PC-3 (cell line): ENCODE data around the gene FBN2. TPM values are rescaled to one million over a fixed set of nuclear protein-coding genes. Genes with fewer than 3 reads are reported as not detected.

Source experiments
- ATAC-seq: fragments of 200-7000 bp; cut with Tn5 transposase; 2 replicates; pipeline ENCODE4 v1.9.1; 2020; ENCODE audit warnings: mild to moderate bottlenecking, moderate library complexity
- BruUV-seq: library from RNA; stranded (reverse); fragments of 400-500 nt; replicated peaks from 2 replicates; lab custom pipeline; 2021; lab: Mats Ljungman, UMichigan
- CTCF ChIA-PET: fragments of 300-600 bp; sonication (Branson Sonifier 250); formaldehyde crosslinking; loops from one replicate; lab custom pipeline; 2022; ENCODE audit warnings: antibody characterized with exemption; lab: Charles Lee
- POLR2A ChIA-PET: fragments of 300-600 bp; sonication (Branson Sonifier 250); formaldehyde crosslinking; loops from one replicate; lab custom pipeline; 2022; ENCODE audit warnings: antibody characterized with exemption; ENCODE audit not compliant: unreplicated experiment; lab: Charles Lee
- DNase-seq: peaks from one replicate; pipeline ENCODE4 v3.0.0-alpha.2; 2015
- H2AFZ ChIP-seq: fragments of 300-600 bp; sonication (generic); 2 replicates; pipeline ENCODE4 v1.6.0; 2016; ENCODE audit warnings: antibody characterized with exemption, low read length
- H3F3A ChIP-seq: fragments of 300-600 bp; sonication (generic); one replicate; pipeline ENCODE4 v1.6.0; 2017; ENCODE audit warnings: antibody characterized with exemption, low read length, control low read depth, mild to moderate bottlenecking; ENCODE audit not compliant: unreplicated experiment
- H3K27ac ChIP-seq: fragments of 300-600 bp; sonication (generic); 2 replicates; pipeline ENCODE4 v1.5.1; 2016; ENCODE audit warnings: mild to moderate bottlenecking, low read length
- H3K27me3 ChIP-seq: fragments of 300-600 bp; sonication (generic); 2 replicates; pipeline ENCODE4 v1.6.1; 2016; ENCODE audit warnings: low read length, mixed read lengths
- H3K36me3 ChIP-seq: fragments of 300-600 bp; sonication (generic); 2 replicates; pipeline ENCODE4 v1.6.1; 2016; ENCODE audit warnings: low read depth, mixed run types, low read length, mixed read lengths
- H3K4me1 ChIP-seq: fragments of 300-600 bp; sonication (generic); 2 replicates; pipeline ENCODE4 v1.5.1; 2016; ENCODE audit warnings: low read length; ENCODE audit not compliant: insufficient read depth
- H3K4me2 ChIP-seq: fragments of 300-600 bp; sonication (generic); 2 replicates; pipeline ENCODE4 v1.6.0; 2016; ENCODE audit warnings: low read length
- H3K4me3 ChIP-seq: fragments of 300-600 bp; sonication (generic); 2 replicates; pipeline ENCODE4 v1.5.1; 2016; ENCODE audit warnings: mild to moderate bottlenecking, low read length, mixed read lengths
- H3K79me2 ChIP-seq: fragments of 300-600 bp; sonication (generic); 2 replicates; pipeline ENCODE4 v1.6.1; 2017; ENCODE audit warnings: low read length, mixed read lengths
- H3K9ac ChIP-seq: fragments of 300-600 bp; sonication (generic); 2 replicates; pipeline ENCODE4 v1.6.0; 2016; ENCODE audit warnings: mild to moderate bottlenecking, low read length
- H3K9me2 ChIP-seq: fragments of 300-600 bp; sonication (generic); replicated peaks from 2 replicates; pipeline ENCODE4 v1.6.1; 2016; ENCODE audit warnings: mixed run types, low read length, mixed read lengths
- H3K9me3 ChIP-seq: fragments of 300-600 bp; sonication (generic); 2 replicates; pipeline ENCODE4 v1.6.1; 2016; ENCODE audit warnings: low read length, mixed read lengths
- H4K20me1 ChIP-seq: fragments of 300-600 bp; sonication (generic); 2 replicates; pipeline ENCODE4 v1.6.1; 2016; ENCODE audit warnings: low read length, mixed read lengths
- EZH2 ChIP-seq: fragments of 300-600 bp; sonication (generic); IDR thresholded peaks from one replicate; pipeline ENCODE4 v1.6.1; 2017; ENCODE audit warnings: antibody characterized with exemption, mild to moderate bottlenecking, low read length; ENCODE audit not compliant: unreplicated experiment
- EZH2phosphoT487 ChIP-seq: fragments of 300-600 bp; sonication (generic); IDR thresholded peaks from 2 replicates; pipeline ENCODE4 v1.6.1; 2018; ENCODE audit warnings: mild to moderate bottlenecking, antibody characterized with exemption, low read length, borderline replicate concordance
- intact Hi-C: fragments of 100-400 bp; cut with micrococcal nuclease; formaldehyde crosslinking; loops from 2 replicates; pipeline ENCODE4 v1.9.0; 2023
- total RNA-seq: library from RNA; depleted of rRNA; stranded (reverse); fragments of >200 nt; gene quantifications from 2 replicates; pipeline ENCODE4 v1.2.3, GENCODE V29; 2014
- TF ChIP-seq, protein P1 (sequence below): fragments of 300-600 bp; sonication (generic); conservative IDR thresholded peaks from 2 replicates; pipeline ENCODE4 v1.5.1; 2017; ENCODE audit warnings: antibody characterized with exemption, low read depth, mild to moderate bottlenecking, low read length

The FBN2 gene
- total RNA-seq, 1 experiment from 2014 or later, result 45.2 TPM

DNA sequence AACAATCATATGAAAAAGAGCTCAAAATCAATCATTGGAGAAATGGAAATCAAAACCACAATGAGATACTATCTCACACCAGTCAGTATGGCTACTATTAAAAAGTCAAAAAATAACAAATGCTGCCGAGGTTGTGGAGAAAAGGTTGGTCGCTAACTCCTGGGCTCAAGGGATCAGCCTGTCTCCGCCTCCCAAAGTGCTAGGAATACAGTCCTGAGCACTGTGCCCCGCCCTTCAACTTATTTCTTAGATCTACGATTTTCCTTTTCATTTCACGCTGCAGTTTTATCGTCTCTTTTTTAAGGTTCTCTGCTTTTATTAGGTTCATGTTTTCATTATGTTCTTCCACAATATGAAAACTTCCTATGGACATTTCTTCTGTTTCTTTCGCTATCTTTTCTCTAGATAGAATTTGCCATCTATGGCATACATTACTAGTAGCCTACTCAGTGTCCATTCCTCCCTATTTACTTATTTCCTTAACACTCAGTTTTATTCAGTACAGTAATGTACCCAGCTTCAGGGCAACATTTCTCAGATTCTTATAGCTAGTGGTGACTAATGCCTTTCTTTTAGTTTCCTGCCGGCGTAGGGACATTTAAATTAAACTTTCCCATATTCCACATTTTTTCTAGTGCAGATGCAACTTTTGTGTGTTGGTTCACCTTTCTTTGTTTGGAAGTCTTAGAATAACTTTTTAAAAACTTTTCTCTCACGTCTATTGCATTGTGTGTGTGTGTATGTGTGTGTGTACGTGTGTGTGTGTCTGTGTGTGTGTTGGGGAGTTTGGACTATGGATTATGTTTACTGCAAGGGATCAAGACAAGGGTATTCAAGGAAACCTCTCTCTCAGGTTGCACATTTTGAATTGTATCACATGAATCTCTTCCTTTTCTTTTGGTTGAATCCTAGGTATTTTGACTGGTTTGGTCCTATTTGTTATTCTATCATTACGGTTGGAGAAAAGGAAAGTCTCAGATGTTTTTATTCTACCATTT lies 21.6 kb upstream of the FBN2 start:
- Histone ChIP-seq H3K79me2 (no peaks in the 10 kb centered on the region), H3K27ac (no peak overlapping the region), H3K9me3 (no peaks in the 10 kb centered on the region), H3K4me2 (peak overlapping the region; percentile 38; the same call in 1 of the 2 replicates), H3F3A (no peaks in the 10 kb centered on the region), H3K4me1 (peaks cover 4% of the 10 kb centered on the region; the same call in 1 of the 2 replicates), H4K20me1 (no peaks in the 10 kb centered on the region), H3K36me3 (no peaks in the 10 kb centered on the region), H2AFZ (no peak overlapping the region; the same call in 1 of the 2 replicates), H3K9ac (no peak overlapping the region), H3K4me3 (no peak overlapping the region), H3K27me3 (no peaks in the 10 kb centered on the region), H3K9me2 (no peaks in the 10 kb centered on the region)
- BruUV-seq, result no TSS peak
- ATAC-seq (peak; percentile 73), DNase-seq (peak; percentile 50)
- ChIA-PET CTCF (no interaction called here), POLR2A (no interaction called here)
- intact Hi-C loops, result no loop called here
- TF ChIP-seq, protein P1, sequence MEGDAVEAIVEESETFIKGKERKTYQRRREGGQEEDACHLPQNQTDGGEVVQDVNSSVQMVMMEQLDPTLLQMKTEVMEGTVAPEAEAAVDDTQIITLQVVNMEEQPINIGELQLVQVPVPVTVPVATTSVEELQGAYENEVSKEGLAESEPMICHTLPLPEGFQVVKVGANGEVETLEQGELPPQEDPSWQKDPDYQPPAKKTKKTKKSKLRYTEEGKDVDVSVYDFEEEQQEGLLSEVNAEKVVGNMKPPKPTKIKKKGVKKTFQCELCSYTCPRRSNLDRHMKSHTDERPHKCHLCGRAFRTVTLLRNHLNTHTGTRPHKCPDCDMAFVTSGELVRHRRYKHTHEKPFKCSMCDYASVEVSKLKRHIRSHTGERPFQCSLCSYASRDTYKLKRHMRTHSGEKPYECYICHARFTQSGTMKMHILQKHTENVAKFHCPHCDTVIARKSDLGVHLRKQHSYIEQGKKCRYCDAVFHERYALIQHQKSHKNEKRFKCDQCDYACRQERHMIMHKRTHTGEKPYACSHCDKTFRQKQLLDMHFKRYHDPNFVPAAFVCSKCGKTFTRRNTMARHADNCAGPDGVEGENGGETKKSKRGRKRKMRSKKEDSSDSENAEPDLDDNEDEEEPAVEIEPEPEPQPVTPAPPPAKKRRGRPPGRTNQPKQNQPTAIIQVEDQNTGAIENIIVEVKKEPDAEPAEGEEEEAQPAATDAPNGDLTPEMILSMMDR, result no peak
- TF ChIP-seq EZH2phosphoT487, result no peak
- TF ChIP-seq EZH2, result no peak

DNA sequence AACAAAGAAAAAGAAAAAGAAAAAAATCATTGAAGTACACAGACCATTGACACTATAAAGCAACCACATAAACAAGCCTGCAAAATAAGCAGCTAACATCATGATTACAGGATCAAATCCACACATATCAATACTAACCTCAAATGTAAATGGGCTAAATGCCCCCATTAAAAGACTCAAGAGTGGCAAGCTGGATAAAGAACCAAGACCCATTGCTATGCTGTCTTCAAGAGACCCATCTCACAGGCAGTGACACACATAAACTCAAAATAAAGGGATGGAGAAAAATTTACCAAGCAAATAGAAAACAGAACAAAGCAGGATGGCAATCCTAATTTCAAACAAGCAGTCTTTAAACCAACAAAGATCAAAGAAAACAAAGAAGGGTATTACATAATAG lies 15.7 kb upstream of the FBN2 start:
- Histone ChIP-seq H4K20me1 (no peaks in the 10 kb centered on the region), H3K4me3 (no peak overlapping the region), H2AFZ (no peak overlapping the region), H3F3A (no peaks in the 10 kb centered on the region), H3K4me2 (no peak overlapping the region), H3K27me3 (no peaks in the 10 kb centered on the region), H3K9me3 (0 out of 2 replicates have a peak, but pooled peaks cover 4% of the 10 kb centered on the region), H3K27ac (no peak overlapping the region), H3K9ac (no peak overlapping the region), H3K9me2 (no peaks in the 10 kb centered on the region), H3K79me2 (no peaks in the 10 kb centered on the region), H3K36me3 (no peaks in the 10 kb centered on the region), H3K4me1 (no peaks in the 10 kb centered on the region)
- ATAC-seq, result no peak
- CTCF ChIA-PET, result no interaction called here
- no TSS peak for BruUV-seq
- POLR2A ChIA-PET, result no interaction called here
- intact Hi-C loops, result no loop called here
- TF ChIP-seq EZH2phosphoT487 (no peak), EZH2 (no peak)
- TF ChIP-seq, protein P1, result no peak
- no peak for DNase-seq

DNA sequence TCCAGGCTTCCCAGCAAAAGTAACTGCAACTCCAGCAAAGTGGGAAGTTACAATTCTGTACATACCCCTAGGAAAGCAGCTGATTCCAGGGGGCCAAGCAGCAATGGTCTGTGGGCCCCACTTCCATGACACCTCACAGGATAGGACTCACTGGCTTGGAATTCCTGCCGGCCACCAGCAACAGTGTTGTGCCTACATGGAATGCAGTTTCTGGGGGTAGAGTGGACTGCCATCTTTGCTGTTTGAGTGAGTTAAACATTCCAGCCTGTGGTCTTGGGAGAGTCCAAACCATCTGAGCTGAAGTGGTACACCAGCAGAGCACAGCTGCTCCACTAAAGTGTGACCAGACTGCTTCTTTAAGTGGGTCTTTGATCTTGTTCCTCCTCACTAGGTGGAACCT lies 13.4 kb upstream of the FBN2 start:
- no peaks in the 10 kb centered on the region for H3K27me3 ChIP-seq
- TF ChIP-seq, protein P1, result no peak
- no peak for TF ChIP-seq EZH2
- TF ChIP-seq EZH2phosphoT487, result no peak
- ATAC-seq, result no peak
- no peak overlapping the region for H3K27ac ChIP-seq
- H4K20me1 ChIP-seq, result no peaks in the 10 kb centered on the region
- H3K79me2 ChIP-seq, result no peaks in the 10 kb centered on the region
- intact Hi-C loops, result no loop called here
- no peak overlapping the region for H3K9ac ChIP-seq
- H3K9me2 ChIP-seq, result no peaks in the 10 kb centered on the region
- ChIA-PET CTCF (no interaction called here), POLR2A (no interaction called here)
- BruUV-seq, result no TSS peak
- no peaks in the 10 kb centered on the region for H3F3A ChIP-seq
- no peak overlapping the region for H3K4me3 ChIP-seq
- peaks cover 12% of the 10 kb centered on the region for H3K4me1 ChIP-seq
- no peak overlapping the region for H3K4me2 ChIP-seq
- no peak for DNase-seq
- no peaks in the 10 kb centered on the region for H3K36me3 ChIP-seq
- H2AFZ ChIP-seq, result no peak overlapping the region
- 0 out of 2 replicates have a peak, but pooled peaks cover 4% of the 10 kb centered on the region for H3K9me3 ChIP-seq
